Activated B cell treated with CpG ODN at 0.5 μM for 24 hours (primary cell): ENCODE data around the gene TMUB1. TPM values are rescaled to one million over a fixed set of nuclear protein-coding genes. Genes with fewer than 3 reads are reported as not detected.

Experiments
- ATAC-seq: fragments of 200-7000 bp; cut with Tn5 transposase; one replicate; pipeline ENCODE4 v1.10.0; 2021; ENCODE audit warnings: low read depth, mild to moderate bottlenecking, moderate library complexity
- CTCF ChIA-PET: fragments of 350-600 bp; sonication (Branson Sonifier 250); formaldehyde crosslinking; loops from one replicate; lab custom pipeline; 2021; ENCODE audit warnings: antibody characterized with exemption; lab: Charles Lee
- POLR2A ChIA-PET: fragments of 350-600 bp; sonication (Branson Sonifier 250); formaldehyde crosslinking; loops from one replicate; lab custom pipeline; 2021; ENCODE audit warnings: antibody characterized with exemption; lab: Charles Lee
- DNase-seq: peaks from one replicate; pipeline ENCODE4 v3.0.0; 2022
- H3K27ac Mint-ChIP-seq: one replicate; pipeline ENCODE4 v1.8.0; 2020; ENCODE audit warnings: mixed read lengths
- H3K27me3 Mint-ChIP-seq: one replicate; pipeline ENCODE4 v1.8.0; 2021; ENCODE audit warnings: mixed read lengths
- H3K36me3 Mint-ChIP-seq: one replicate; pipeline ENCODE4 v1.8.0; 2021; ENCODE audit warnings: low read depth, mixed read lengths
- H3K4me1 Mint-ChIP-seq: one replicate; pipeline ENCODE4 v1.8.0; 2021; ENCODE audit warnings: mixed read lengths
- H3K4me3 Mint-ChIP-seq: one replicate; pipeline ENCODE4 v1.8.0; 2020; ENCODE audit warnings: mild to moderate bottlenecking, mixed read lengths
- H3K9me3 Mint-ChIP-seq: one replicate; pipeline ENCODE4 v1.8.0; 2020; ENCODE audit warnings: mixed read lengths
- intact Hi-C: fragments of 100-400 bp; cut with micrococcal nuclease; formaldehyde crosslinking; loops from one replicate; pipeline ENCODE4 v1.15.1; 2024
- total RNA-seq: library from RNA; stranded (reverse); gene quantifications from 2 replicates; pipeline ENCODE4 v1.2.3, GENCODE V29; 2022
- TF ChIP-seq, protein P1 (sequence below): fragments of 200-600 bp; IDR thresholded peaks from one replicate; pipeline ENCODE4 v1.8.0; 2022; ENCODE audit warnings: antibody characterized with exemption, mild to moderate bottlenecking

TMUB1 gene
- total RNA-seq, 1 donor from 2014 or later = 40.5 TPM

DNA sequence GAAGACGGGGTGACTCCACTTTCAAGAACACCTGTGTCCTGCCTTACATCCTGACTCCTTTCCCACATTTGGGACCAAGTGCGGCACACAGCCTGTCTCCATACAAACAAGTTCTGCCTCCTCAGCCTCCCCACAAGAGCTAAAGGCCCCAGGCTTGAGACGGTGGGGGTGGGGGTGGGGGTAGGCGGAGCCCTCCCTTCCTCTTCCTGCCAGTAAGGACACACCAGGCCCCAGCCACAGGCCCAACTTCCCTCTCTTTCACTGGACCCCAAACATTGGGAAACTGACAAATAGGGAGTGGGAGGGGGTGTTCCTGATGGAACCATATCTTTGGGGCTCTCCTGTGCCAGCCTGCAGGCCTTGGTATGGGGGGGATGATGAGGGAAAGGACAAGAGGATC lies 30.2 kb downstream of the TMUB1 start:
- DNase-seq (no peak), ATAC-seq (no peak)
- Mint-ChIP-seq H3K4me1 (peaks cover 12% of the 10 kb centered on the region), H3K27me3 (peaks cover 8% of the 10 kb centered on the region), H3K4me3 (no peak overlapping the region), H3K36me3 (peaks cover 2% of the 10 kb centered on the region), H3K9me3 (no peaks in the 10 kb centered on the region), H3K27ac (no peak overlapping the region)
- TF ChIP-seq, protein P1, sequence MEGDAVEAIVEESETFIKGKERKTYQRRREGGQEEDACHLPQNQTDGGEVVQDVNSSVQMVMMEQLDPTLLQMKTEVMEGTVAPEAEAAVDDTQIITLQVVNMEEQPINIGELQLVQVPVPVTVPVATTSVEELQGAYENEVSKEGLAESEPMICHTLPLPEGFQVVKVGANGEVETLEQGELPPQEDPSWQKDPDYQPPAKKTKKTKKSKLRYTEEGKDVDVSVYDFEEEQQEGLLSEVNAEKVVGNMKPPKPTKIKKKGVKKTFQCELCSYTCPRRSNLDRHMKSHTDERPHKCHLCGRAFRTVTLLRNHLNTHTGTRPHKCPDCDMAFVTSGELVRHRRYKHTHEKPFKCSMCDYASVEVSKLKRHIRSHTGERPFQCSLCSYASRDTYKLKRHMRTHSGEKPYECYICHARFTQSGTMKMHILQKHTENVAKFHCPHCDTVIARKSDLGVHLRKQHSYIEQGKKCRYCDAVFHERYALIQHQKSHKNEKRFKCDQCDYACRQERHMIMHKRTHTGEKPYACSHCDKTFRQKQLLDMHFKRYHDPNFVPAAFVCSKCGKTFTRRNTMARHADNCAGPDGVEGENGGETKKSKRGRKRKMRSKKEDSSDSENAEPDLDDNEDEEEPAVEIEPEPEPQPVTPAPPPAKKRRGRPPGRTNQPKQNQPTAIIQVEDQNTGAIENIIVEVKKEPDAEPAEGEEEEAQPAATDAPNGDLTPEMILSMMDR = no peak
- POLR2A ChIA-PET = no interaction called here
- CTCF ChIA-PET = no interaction called here
- intact Hi-C loops = loop anchor here (10.0 kb wide), 2 partner anchors 292 to 1218 kb away; partner anchors contain the start of genes NUB1 and ZNF862

DNA sequence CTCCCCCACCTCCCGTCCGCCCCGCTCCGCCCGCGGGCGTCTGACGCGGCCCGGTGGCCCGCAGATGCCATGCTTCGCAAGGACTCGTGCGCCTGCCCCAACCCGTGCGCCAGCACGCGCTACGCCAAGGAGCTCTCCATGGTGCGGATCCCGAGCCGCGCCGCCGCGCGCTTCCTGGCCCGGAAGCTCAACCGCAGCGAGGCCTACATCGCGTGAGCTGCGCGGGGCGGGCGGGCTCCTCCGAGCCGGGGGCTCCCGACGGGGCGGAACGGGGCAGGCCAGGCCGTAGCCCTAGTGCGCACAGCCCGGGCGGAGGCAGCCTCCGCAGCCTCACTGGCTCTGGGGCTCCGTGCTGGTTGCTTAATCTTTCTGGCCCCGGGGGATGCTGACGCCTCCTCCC lies 32.2 kb downstream of the TMUB1 start:
- CTCF ChIA-PET = no interaction called here
- peaks cover 2% of the 10 kb centered on the region for H3K36me3 Mint-ChIP-seq
- peak; percentile 49 for ATAC-seq
- intact Hi-C loops = loop anchor here (10.0 kb wide), 2 partner anchors 294 to 1216 kb away; partner anchors contain the start of genes NUB1 and ZNF862
- H3K9me3 Mint-ChIP-seq = no peaks in the 10 kb centered on the region
- TF ChIP-seq, protein P1 = no peak
- no peak overlapping the region for H3K4me3 Mint-ChIP-seq
- POLR2A ChIA-PET = no interaction called here
- H3K4me1 Mint-ChIP-seq = peaks cover 3% of the 10 kb centered on the region
- H3K27me3 Mint-ChIP-seq = peaks cover 8% of the 10 kb centered on the region
- DNase-seq = no peak
- H3K27ac Mint-ChIP-seq = no peak overlapping the region

DNA sequence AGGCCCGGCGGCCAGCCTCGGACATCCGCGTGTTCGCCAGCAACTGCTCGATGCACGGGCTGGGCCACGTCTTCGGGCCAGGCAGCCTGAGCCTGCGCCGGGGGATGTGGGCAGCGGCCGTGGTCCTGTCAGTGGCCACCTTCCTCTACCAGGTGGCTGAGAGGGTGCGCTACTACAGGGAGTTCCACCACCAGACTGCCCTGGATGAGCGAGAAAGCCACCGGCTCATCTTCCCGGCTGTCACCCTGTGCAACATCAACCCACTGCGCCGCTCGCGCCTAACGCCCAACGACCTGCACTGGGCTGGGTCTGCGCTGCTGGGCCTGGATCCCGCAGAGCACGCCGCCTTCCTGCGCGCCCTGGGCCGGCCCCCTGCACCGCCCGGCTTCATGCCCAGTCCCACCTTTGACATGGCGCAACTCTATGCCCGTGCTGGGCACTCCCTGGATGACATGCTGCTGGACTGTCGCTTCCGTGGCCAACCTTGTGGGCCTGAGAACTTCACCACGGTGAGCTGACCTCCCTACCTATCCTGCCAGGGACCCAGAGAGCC lies 34.3 kb downstream of the TMUB1 start:
- intact Hi-C loops = no loop called here
- ChIA-PET CTCF (no interaction called here), POLR2A (no interaction called here)
- Mint-ChIP-seq H3K4me1 (peaks cover 3% of the 10 kb centered on the region), H3K36me3 (peaks cover 14% of the 10 kb centered on the region), H3K27me3 (peaks cover 8% of the 10 kb centered on the region), H3K27ac (no peak overlapping the region), H3K9me3 (no peaks in the 10 kb centered on the region), H3K4me3 (no peak overlapping the region)
- TF ChIP-seq, protein P1 = no peak
- DNase-seq = no peak
- ATAC-seq = no peak

DNA sequence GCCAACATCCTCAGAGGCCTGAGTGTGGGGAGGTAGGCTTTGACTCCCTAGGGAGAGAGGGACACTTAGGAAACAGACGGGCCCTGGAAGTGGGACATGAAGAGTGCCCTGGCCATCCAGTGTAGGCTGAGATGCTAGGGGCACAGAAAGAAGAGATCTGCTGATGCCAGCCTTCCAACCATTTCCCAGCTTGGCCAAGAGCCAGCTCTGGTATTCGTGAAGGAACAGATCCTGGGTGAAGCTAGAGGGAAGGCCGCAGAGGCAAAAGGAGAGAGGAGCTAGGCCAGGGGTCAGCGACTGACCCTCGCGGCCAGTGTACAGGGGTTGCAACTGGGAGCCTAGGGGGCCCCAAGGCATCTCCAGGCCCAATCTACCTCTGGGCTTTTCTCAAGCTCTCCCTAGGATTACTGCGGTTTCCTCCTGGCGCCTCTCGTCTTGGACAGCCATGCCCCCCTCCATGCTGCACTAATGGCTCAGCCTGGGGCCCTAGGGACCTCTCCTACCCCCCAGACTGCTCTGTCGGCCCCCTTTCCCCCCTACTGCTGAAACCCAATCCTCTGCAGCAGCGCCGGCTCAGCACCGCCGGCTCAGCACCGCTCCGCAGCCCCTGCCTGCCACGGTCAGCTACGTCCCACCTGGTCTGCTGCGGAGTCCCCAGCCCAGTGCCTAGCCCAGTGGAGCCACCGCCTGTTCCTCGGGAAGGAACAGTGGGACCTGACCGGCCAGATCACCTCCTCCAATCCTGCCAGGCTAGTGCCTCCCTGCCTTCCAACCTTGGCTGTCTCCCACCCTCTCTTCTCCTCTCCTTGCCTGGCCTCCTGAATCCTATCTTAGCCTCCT lies 35.1 kb downstream of the TMUB1 start, which contains the start of gene ASIC3:
ASIC3 (plus strand) TSS at position 556 of the 840 bp plus-strand sequence. CDS start 355 bp downstream, outside the sequence.
- H3K36me3 Mint-ChIP-seq = peaks cover 13% of the 10 kb centered on the region
- ATAC-seq = no peak
- POLR2A ChIA-PET = no interaction called here
- no peak within 1 kb of the TSS for H3K27ac Mint-ChIP-seq
- H3K4me3 Mint-ChIP-seq = no peak within 1 kb of the TSS
- no peak for DNase-seq
- intact Hi-C loops = no loop called here
- peaks cover 3% of the 10 kb centered on the region for H3K4me1 Mint-ChIP-seq
- peaks cover 8% of the 10 kb centered on the region for H3K27me3 Mint-ChIP-seq
- TF ChIP-seq, protein P1 = no peak
- CTCF ChIA-PET = no interaction called here
- no peaks in the 10 kb centered on the region for H3K9me3 Mint-ChIP-seq
